K562 (cell line): ENCODE results near the gene NXT1. TPM values are rescaled to one million over a fixed set of nuclear protein-coding genes. Genes with fewer than 3 reads are reported as not detected.

Experiments used
- ATAC-seq: fragments of 200-7000 bp; cut with Tn5 transposase; 3 replicates; pipeline ENCODE4 v1.9.1; 2020; ENCODE audit warnings: moderate library complexity
- BruUV-seq: library from RNA; stranded (reverse); fragments of 400-500 nt; replicated peaks from 2 replicates; lab custom pipeline; 2021; lab: Mats Ljungman, UMichigan
- CTCF ChIA-PET: fragments of 300-600 bp; formaldehyde crosslinking; extraction: SDS; loops from one replicate; lab custom pipeline; 2021; ENCODE audit warnings: low intra/inter-chr PET ratio; lab: Yijun Ruan, JAX
- POLR2A ChIA-PET: fragments of 300-600, 350-650 bp; sonication (Branson Sonifier 250); formaldehyde crosslinking; extraction: SDS; loops from one replicate; lab custom pipeline; 2021; ENCODE audit warnings: antibody characterized with exemption, inconsistent platforms; lab: Yijun Ruan, JAX
- DNase-seq, 4 experiments: peaks; one replicate each; pipeline versions ENCODE4 v3.0.0 to v3.0.0-alpha.2; 2011 to 2018; ENCODE audit warnings: low spot score in 3 of 4, mixed read lengths in 3 of 4; ENCODE audit errors: extremely low read depth in 1 of 4
- FAIRE-seq: peaks from 2 replicates; lab custom pipeline; 2011; peaks lifted over from hg19 to GRCh38; lab: Jason Lieb, UNC
- H2AFZ ChIP-seq: 2 replicates; pipeline ENCODE4 v1.6.0; 2011; ENCODE audit warnings: low read depth, low read length, control low read depth, inconsistent platforms
- H3K27ac ChIP-seq: fragments of 200-600 bp; 3 replicates; pipeline ENCODE4 v1.8.0; 2011; ENCODE audit warnings: low read depth, mild to moderate bottlenecking, control low read depth, inconsistent platforms, low read length, moderate library complexity, mixed read lengths; ENCODE audit errors: extremely low read depth
- H3K27me3 ChIP-seq, 2 experiments: fragments of 300-600 bp in 1 of 2; 2 replicates in 1 of 2; 3 replicates in 1 of 2; pipeline versions ENCODE4 v1.6.0 to v1.8.0; 2011; ENCODE audit warnings: inconsistent platforms in 2 of 2, low read length in 2 of 2, mild to moderate bottlenecking in 1 of 2, mixed read lengths in 1 of 2, moderate library complexity in 1 of 2; ENCODE audit not compliant: control insufficient read depth in 2 of 2, insufficient read depth in 2 of 2
- H3K36me3 ChIP-seq: fragments of 300-600 bp; 3 replicates; pipeline ENCODE4 v1.8.0; 2011; ENCODE audit warnings: mild to moderate bottlenecking, low read length, inconsistent platforms; ENCODE audit not compliant: control insufficient read depth, insufficient read depth
- H3K4me1 ChIP-seq, 2 experiments: fragments of 200-600 bp in 1 of 2; replicated peaks in 1 of 2; 2 replicates in 1 of 2; 3 replicates in 1 of 2; pipeline versions ENCODE4 v1.5.1 to v1.8.0; 2011; ENCODE audit warnings: inconsistent platforms in 2 of 2, low read length in 2 of 2, mild to moderate bottlenecking in 1 of 2, mixed read lengths in 1 of 2, moderate library complexity in 1 of 2; ENCODE audit not compliant: control insufficient read depth in 2 of 2, insufficient read depth in 2 of 2
- H3K4me2 ChIP-seq: 2 replicates; pipeline ENCODE4 v1.6.1; 2011; ENCODE audit warnings: low read length, control low read depth, inconsistent platforms, mixed read lengths; ENCODE audit not compliant: insufficient read depth
- H3K4me3 ChIP-seq: fragments of 200-600 bp; sonication (generic), shearing (Covaris generic); 2 replicates; pipeline ENCODE4 v1.5.1; 2016; ENCODE audit warnings: control low read depth, inconsistent platforms
- H3K79me2 ChIP-seq: fragments of 200-600 bp; 3 replicates; pipeline ENCODE4 v1.8.0; 2011; ENCODE audit warnings: low read length, inconsistent platforms; ENCODE audit not compliant: control insufficient read depth, insufficient read depth
- H3K9ac ChIP-seq, 2 experiments: 2 replicates each; pipeline versions ENCODE4 v1.6.0 to v1.6.1; 2011; ENCODE audit warnings: low read depth in 2 of 2, low read length in 2 of 2, control low read depth in 1 of 2, inconsistent platforms in 1 of 2, mild to moderate bottlenecking in 1 of 2, mixed read lengths in 1 of 2; ENCODE audit not compliant: insufficient read depth in 1 of 2
- H3K9me1 ChIP-seq: one replicate; pipeline ENCODE4 v1.6.0; 2011; ENCODE audit warnings: inconsistent platforms, mild to moderate bottlenecking, low read length, moderate library complexity; ENCODE audit not compliant: control insufficient read depth, insufficient read depth
- H3K9me3 ChIP-seq: replicated peaks from 2 replicates; pipeline ENCODE4 v1.5.1; 2011; ENCODE audit warnings: low read depth, low read length, inconsistent platforms; ENCODE audit not compliant: control insufficient read depth, insufficient read depth
- H4K20me1 ChIP-seq: replicated peaks from 2 replicates; pipeline ENCODE4 v1.6.1; 2011; ENCODE audit warnings: low read length, inconsistent platforms, mixed read lengths; ENCODE audit not compliant: control insufficient read depth, insufficient read depth
- CXXC5 ChIP-seq: fragments of 250-450 bp; sonication (Bioruptor Pico); IDR thresholded peaks from 2 replicates; pipeline ENCODE4 v1.8.0; 2022; ENCODE audit warnings: inconsistent platforms, mild to moderate bottlenecking, moderate library complexity
- EZH2 ChIP-seq: IDR thresholded peaks from 2 replicates; pipeline ENCODE4 v1.6.1; 2012; ENCODE audit warnings: low read depth, mild to moderate bottlenecking, inconsistent platforms, low read length, borderline replicate concordance
- GATA2 ChIP-seq: sonication (generic); formaldehyde crosslinking; IDR thresholded peaks from 2 replicates; pipeline ENCODE4 v1.4.0; 2020; ENCODE audit warnings: mild to moderate bottlenecking, missing genetic modification reagents
- GATAD2A ChIP-seq: fragments of 450-650 bp; IDR thresholded peaks from 2 replicates; pipeline ENCODE4 v1.6.1; 2017
- MTA3 ChIP-seq: fragments of 450-650 bp; formaldehyde crosslinking; IDR thresholded peaks from 2 replicates; pipeline ENCODE4 v1.6.1; 2017; ENCODE audit warnings: mild to moderate bottlenecking, borderline replicate concordance
- NONO ChIP-seq, 2 experiments: fragments of 200-400 bp in 1 of 2; fragments of 450-650 bp in 1 of 2; formaldehyde crosslinking in 1 of 2; IDR thresholded peaks; 2 replicates each; pipeline ENCODE4 v1.6.1; 2017; ENCODE audit warnings: low read depth in 2 of 2, mild to moderate bottlenecking in 2 of 2, moderate library complexity in 2 of 2, low read length in 1 of 2
- NR4A1 ChIP-seq, 2 experiments: fragments of 250-450 bp in 1 of 2; fragments of 450-650 bp in 1 of 2; sonication (Bioruptor Pico) in 1 of 2; IDR thresholded peaks; 2 replicates each; pipeline versions ENCODE4 v1.4.0 to v1.6.1; 2016 to 2020; ENCODE audit warnings: mild to moderate bottlenecking in 2 of 2, missing compliant biosample characterization in 1 of 2, missing genetic modification characterization in 1 of 2, moderate library complexity in 1 of 2
- PRPF4 ChIP-seq: fragments of 200-400 bp; formaldehyde crosslinking; IDR thresholded peaks from one replicate; pipeline ENCODE4 v1.6.1; 2017; ENCODE audit warnings: low read length, low read depth, mild to moderate bottlenecking; ENCODE audit not compliant: insufficient read depth, poor library complexity, severe bottlenecking
- RBM25 ChIP-seq: fragments of 200-400 bp; formaldehyde crosslinking; IDR thresholded peaks from 2 replicates; pipeline ENCODE4 v1.6.1; 2018; ENCODE audit warnings: low read length, low read depth, moderate library complexity; ENCODE audit not compliant: severe bottlenecking
- RCOR1 ChIP-seq, 2 experiments: IDR thresholded peaks; 2 replicates each; pipeline ENCODE4 v1.6.1; 2012; ENCODE audit warnings: low read depth in 2 of 2, low read length in 2 of 2, borderline replicate concordance in 1 of 2, improper control_type of control experiment in 1 of 2
- STAT5A ChIP-seq: IDR thresholded peaks from 2 replicates; pipeline ENCODE4 v1.6.1; 2012; ENCODE audit warnings: low read length, inconsistent platforms, borderline replicate concordance
- TAF1 ChIP-seq: IDR thresholded peaks from 2 replicates; pipeline ENCODE4 v1.6.1; 2011; ENCODE audit warnings: mild to moderate bottlenecking, low read length, moderate library complexity; ENCODE audit not compliant: insufficient read depth, control insufficient read depth, severe bottlenecking; ENCODE audit errors: extremely low read depth
- TCF3 ChIP-seq: sonication (generic); formaldehyde crosslinking; IDR thresholded peaks from 2 replicates; pipeline ENCODE4 v1.4.0; 2020; ENCODE audit warnings: mild to moderate bottlenecking, missing genetic modification reagents
- TCF7L2 ChIP-seq: fragments of 150-350 bp; IDR thresholded peaks from 2 replicates; pipeline ENCODE4 v1.6.1; 2016; ENCODE audit warnings: low read depth, mild to moderate bottlenecking, low read length, moderate library complexity
- ZNF263 ChIP-seq: sonication (generic); formaldehyde crosslinking; IDR thresholded peaks from 2 replicates; pipeline ENCODE4 v1.8.0; 2022; ENCODE audit warnings: mild to moderate bottlenecking, missing genetic modification reagents, borderline replicate concordance
- ZNF79 ChIP-seq: fragments of 250-450 bp; sonication (Bioruptor Pico); IDR thresholded peaks from 2 replicates; pipeline ENCODE4 v1.4.0; 2020; ENCODE audit warnings: low read depth, mild to moderate bottlenecking, moderate library complexity
- WGBS: fragments of 100-300 bp; shearing (Covaris generic); methylation state at CpG from one replicate; pipeline ENCODE4 v1.1.6; 2016; ENCODE audit warnings: low coverage, mixed read lengths; ENCODE audit not compliant: insufficient coverage; ENCODE audit errors: missing lambda C conversion rate; 5-methylcytosine and 5-hydroxymethylcytosine counted together
- in situ Hi-C: fragments of 300-500 bp; cut with MboI; formaldehyde crosslinking; loops from 4 replicates; pipeline ENCODE4 v1.15.0; 2018; ENCODE audit warnings: inconsistent platforms, mixed read lengths
- intact Hi-C: fragments of 100-400 bp; cut with micrococcal nuclease; formaldehyde crosslinking; loops from 2 replicates; pipeline ENCODE4 v1.14.2; 2022
- polyA plus RNA-seq, 8 experiments: library from polyadenylated mRNA; depleted of rRNA in 4 of 8; stranded (reverse) in 5 of 8; unstranded in 3 of 8; fragments of >200 nt; fragmentation: Nextera tagmentation in 2 of 8; fragmentation: Illumina TruSeq in 1 of 8; extraction: Ambion mirVana in 2 of 8; extraction: Trizol in 1 of 8; gene quantifications; 2 replicates each; pipeline versions ENCODE4 v1.2.1 to v1.2.3, GENCODE V29; 2011 to 2014; ENCODE audit warnings: inconsistent platforms in 1 of 8, missing spikeins in 1 of 8
- total RNA-seq, 7 experiments: library from RNA; depleted of rRNA in 6 of 7; stranded (reverse); fragments of >200 nt in 6 of 7; fragmentation: Illumina TruSeq in 2 of 7; extraction: Trizol in 2 of 7; gene quantifications; 2 replicates each; pipeline versions ENCODE4 v1.2.1 to v1.2.3, GENCODE V29; 2011 to 2021; ENCODE audit warnings: low replicate concordance in 1 of 7
- TF ChIP-seq, protein P1 (sequence below): sonication (generic); formaldehyde crosslinking; IDR thresholded peaks from 2 replicates; pipeline ENCODE4 v1.9.0; 2022; ENCODE audit warnings: mild to moderate bottlenecking, missing genetic modification reagents
- TF ChIP-seq, protein P2 (sequence below), 2 experiments: fragments of 450-650 bp in 1 of 2; sonication (generic) in 1 of 2; formaldehyde crosslinking; conservative IDR thresholded peaks; 2 replicates each; pipeline versions ENCODE4 v1.4.0 to v1.8.1; 2020 to 2022; ENCODE audit warnings: mild to moderate bottlenecking in 1 of 2, missing genetic modification reagents in 1 of 2
- TF ChIP-seq, protein P3 (sequence below): sonication (generic); formaldehyde crosslinking; IDR thresholded peaks from 2 replicates; pipeline ENCODE4 v1.8.0; 2022; ENCODE audit warnings: mild to moderate bottlenecking, missing genetic modification reagents

Gene NXT1
- total and polyA plus RNA-seq, 9 of the 15 experiments (the other 6 are each of a cell fraction or from before 2014, with no cell fraction given): 7.7 to 50.9 (median 35.6) TPM

- TF ChIP-seq TAF1 (no peak), PRPF4 (no peak), GATAD2A (no peak)
These were observed 25.5 kb upstream of the NXT1 start (continued) for GRCh38 chr20:23325107-23325506.

DNA sequence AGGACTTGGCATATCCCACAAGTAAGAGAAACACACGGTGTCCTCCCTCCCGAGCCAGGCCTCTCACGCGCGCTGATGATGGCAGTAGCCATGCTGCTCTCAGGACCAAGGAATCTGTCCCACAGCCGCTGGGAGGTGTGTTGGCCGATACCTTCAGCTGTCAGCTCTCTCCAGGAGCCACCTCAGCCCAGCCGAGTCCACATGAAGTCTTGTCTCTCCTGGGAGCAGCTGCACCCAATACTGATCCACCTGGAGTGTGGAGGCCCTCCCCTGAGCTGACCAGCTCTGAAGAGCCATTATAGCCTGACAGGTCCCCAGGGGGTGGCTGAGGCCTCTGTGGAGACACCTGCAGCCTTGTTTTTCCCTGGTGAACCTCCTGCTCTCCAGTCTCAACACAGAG lies 23.8 kb upstream of the NXT1 start:
- H4K20me1 ChIP-seq: no peaks in the 10 kb centered on the region
- H3K4me2 ChIP-seq: no peak overlapping the region
- H3K9ac ChIP-seq: no peak overlapping the region
- in situ Hi-C loops (no loop called here), intact Hi-C loops (no loop called here)
- no peaks in the 10 kb centered on the region for H3K36me3 ChIP-seq
- peaks cover 0 to 6% of the 10 kb centered on the region in 2 experiments; a peak in 2 of 5 replicates for H3K4me1 ChIP-seq
- ATAC-seq (no peak), FAIRE-seq (no peak), DNase-seq (no peak)
- H3K9me3 ChIP-seq: no peaks in the 10 kb centered on the region
- CTCF ChIA-PET: no interaction called here
- no TSS peak for BruUV-seq
- H3K27me3 ChIP-seq: peaks cover 0 to 16% of the 10 kb centered on the region in 2 experiments; a peak in 3 of 5 replicates
- no peak overlapping the region for H3K27ac ChIP-seq
- no peaks in the 10 kb centered on the region for H3K79me2 ChIP-seq
- WGBS: 8% methylated on average over 8 of the region's 8 CpGs
- H3K4me3 ChIP-seq: no peak overlapping the region
- no peaks in the 10 kb centered on the region for H3K9me1 ChIP-seq
- POLR2A ChIA-PET: interaction anchor here (0.6 to 1.2 kb wide), 3 partner anchors 15 to 51 kb away, joined by 3 to 4 read pairs (median 4); no protein-coding TSS in a partner anchor
- no peak overlapping the region for H2AFZ ChIP-seq
- TF ChIP-seq TCF3 (CRISPR knock-in tag): no peak
- no peak for TF ChIP-seq MTA3
- TF ChIP-seq, protein P1, sequence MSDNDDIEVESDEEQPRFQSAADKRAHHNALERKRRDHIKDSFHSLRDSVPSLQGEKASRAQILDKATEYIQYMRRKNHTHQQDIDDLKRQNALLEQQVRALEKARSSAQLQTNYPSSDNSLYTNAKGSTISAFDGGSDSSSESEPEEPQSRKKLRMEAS (CRISPR knock-in tag): no peak
- TF ChIP-seq ZNF79 (CRISPR knock-in tag): no peak
- TF ChIP-seq, protein P2, sequence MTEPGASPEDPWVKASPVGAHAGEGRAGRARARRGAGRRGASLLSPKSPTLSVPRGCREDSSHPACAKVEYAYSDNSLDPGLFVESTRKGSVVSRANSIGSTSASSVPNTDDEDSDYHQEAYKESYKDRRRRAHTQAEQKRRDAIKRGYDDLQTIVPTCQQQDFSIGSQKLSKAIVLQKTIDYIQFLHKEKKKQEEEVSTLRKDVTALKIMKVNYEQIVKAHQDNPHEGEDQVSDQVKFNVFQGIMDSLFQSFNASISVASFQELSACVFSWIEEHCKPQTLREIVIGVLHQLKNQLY (CRISPR knock-in tag; conservative IDR thresholded peaks at IDR 0.05): no peak
- TF ChIP-seq RBM25: no peak
- no peak for TF ChIP-seq GATA2 (CRISPR knock-in tag)
- TF ChIP-seq STAT5A: no peak
- TF ChIP-seq, protein P3, sequence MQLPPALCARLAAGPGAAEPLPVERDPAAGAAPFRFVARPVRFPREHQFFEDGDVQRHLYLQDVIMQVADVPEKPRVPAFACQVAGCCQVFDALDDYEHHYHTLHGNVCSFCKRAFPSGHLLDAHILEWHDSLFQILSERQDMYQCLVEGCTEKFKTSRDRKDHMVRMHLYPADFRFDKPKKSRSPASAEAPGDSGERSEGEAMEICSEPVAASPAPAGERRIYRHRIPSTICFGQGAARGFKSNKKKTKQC (CRISPR knock-in tag): no peak
- no peak for TF ChIP-seq EZH2
- TF ChIP-seq NR4A1 (CRISPR knock-in tag; IDR thresholded peaks at IDR 0.05): no peak
- no peak for TF ChIP-seq NR4A1 (tag; IDR thresholded peaks at IDR 0.05)
- no peak for TF ChIP-seq GATAD2A
- TF ChIP-seq NONO (IDR thresholded peaks at IDR 0.05; ENCODE audit: low read depth in 2 of 2, low read length in 1 of 2): no peak
- no peak for TF ChIP-seq CXXC5
- no peak for TF ChIP-seq RCOR1 (IDR thresholded peaks at IDR 0.05; ENCODE audit: borderline replicate concordance in 1 of 2, low read depth in 2 of 2, low read length in 2 of 2)
- TF ChIP-seq TCF7L2: no peak
- TF ChIP-seq ZNF263 (CRISPR knock-in tag): no peak
